Lung (tissue), 12 donors: ENCODE results near the gene FASN. TPM values are rescaled to one million over a fixed set of nuclear protein-coding genes. Genes with fewer than 3 reads are reported as not detected.

Experiments used
- ATAC-seq: fragments of 200-7000 bp; cut with Tn5 transposase; one replicate; pipeline ENCODE4 v1.9.1; 2020; ENCODE audit warnings: moderate number of reproducible peaks; ENCODE audit not compliant: insufficient read depth, low FRiP score
- DNase-seq, 3 donors: peaks; one replicate each; pipeline ENCODE4 v3.0.0-alpha.2; 2013 to 2017
- H3K27ac ChIP-seq, 2 donors: one replicate each; pipeline ENCODE4 v1.5.1; 2013; ENCODE audit warnings: mild to moderate bottlenecking in 2 of 2, moderate library complexity in 2 of 2, control low read depth in 1 of 2, inconsistent platforms in 1 of 2, low read depth in 1 of 2, low read length in 1 of 2
- H3K27me3 ChIP-seq, 3 donors: one replicate each; pipeline ENCODE4 v1.5.1; 2013; ENCODE audit warnings: low read length in 2 of 3; ENCODE audit not compliant: control insufficient read depth in 3 of 3, insufficient read depth in 3 of 3
- H3K36me3 ChIP-seq, 4 donors: one replicate each; pipeline ENCODE4 v1.5.1; 2013; ENCODE audit warnings: low read length in 4 of 4, mild to moderate bottlenecking in 1 of 4, moderate library complexity in 1 of 4; ENCODE audit not compliant: control insufficient read depth in 4 of 4, insufficient read depth in 4 of 4
- H3K4me1 ChIP-seq, 5 donors: one replicate each; pipeline ENCODE4 v1.5.1; 2013; ENCODE audit warnings: low read length in 5 of 5, mild to moderate bottlenecking in 2 of 5, moderate library complexity in 1 of 5; ENCODE audit not compliant: control insufficient read depth in 5 of 5, insufficient read depth in 5 of 5
- H3K4me3 ChIP-seq: one replicate; pipeline ENCODE4 v1.5.1; 2013; ENCODE audit warnings: mild to moderate bottlenecking, control low read depth, moderate library complexity
- H3K9ac ChIP-seq, 2 donors: one replicate each; pipeline ENCODE4 v1.5.1; 2013; ENCODE audit warnings: low read length in 2 of 2, control low read depth in 1 of 2; ENCODE audit not compliant: insufficient read depth in 1 of 2
- H3K9me3 ChIP-seq, 4 donors: one replicate each; pipeline ENCODE4 v1.5.1; 2013; ENCODE audit warnings: low read length in 3 of 4, mild to moderate bottlenecking in 1 of 4, moderate library complexity in 1 of 4; ENCODE audit not compliant: control insufficient read depth in 4 of 4, insufficient read depth in 3 of 4
- WGBS, 2 donors: extraction: QIAGEN DNeasy Blood & Tissue Kit; methylation state at CpG; one replicate each; pipeline ENCODE4 v1.1.7; 2013; 5-methylcytosine and 5-hydroxymethylcytosine counted together
- polyA plus RNA-seq, 2 donors: library from polyadenylated mRNA; stranded (reverse); fragments of 200-250 nt; gene quantifications; one replicate each; pipeline ENCODE4 v1.2.1, GENCODE V29; 2013
- total RNA-seq, 2 donors: library from RNA; depleted of rRNA in 1 of 2; stranded (reverse); fragments of >200 nt in 1 of 2; gene quantifications; one replicate each; pipeline ENCODE4 v1.2.1, GENCODE V29; 2014 to 2021
- TF ChIP-seq, protein P1 (sequence below): IDR thresholded peaks from 2 replicates; pipeline ENCODE4 v1.5.1; 2012; ENCODE audit warnings: mild to moderate bottlenecking; ENCODE audit errors: control extremely low read depth, extremely low read depth
- donor health status: control.
- donor health status: control.
- donor health status: Bipolar disorder and iron deficiency.
- donor health status: healthy.
- donor health status: DM: yes; HTN: yes; CAD: no.

Gene FASN
- total and polyA plus RNA-seq, 4 donors = 46.2 to 604 (median 212) TPM

DNA sequence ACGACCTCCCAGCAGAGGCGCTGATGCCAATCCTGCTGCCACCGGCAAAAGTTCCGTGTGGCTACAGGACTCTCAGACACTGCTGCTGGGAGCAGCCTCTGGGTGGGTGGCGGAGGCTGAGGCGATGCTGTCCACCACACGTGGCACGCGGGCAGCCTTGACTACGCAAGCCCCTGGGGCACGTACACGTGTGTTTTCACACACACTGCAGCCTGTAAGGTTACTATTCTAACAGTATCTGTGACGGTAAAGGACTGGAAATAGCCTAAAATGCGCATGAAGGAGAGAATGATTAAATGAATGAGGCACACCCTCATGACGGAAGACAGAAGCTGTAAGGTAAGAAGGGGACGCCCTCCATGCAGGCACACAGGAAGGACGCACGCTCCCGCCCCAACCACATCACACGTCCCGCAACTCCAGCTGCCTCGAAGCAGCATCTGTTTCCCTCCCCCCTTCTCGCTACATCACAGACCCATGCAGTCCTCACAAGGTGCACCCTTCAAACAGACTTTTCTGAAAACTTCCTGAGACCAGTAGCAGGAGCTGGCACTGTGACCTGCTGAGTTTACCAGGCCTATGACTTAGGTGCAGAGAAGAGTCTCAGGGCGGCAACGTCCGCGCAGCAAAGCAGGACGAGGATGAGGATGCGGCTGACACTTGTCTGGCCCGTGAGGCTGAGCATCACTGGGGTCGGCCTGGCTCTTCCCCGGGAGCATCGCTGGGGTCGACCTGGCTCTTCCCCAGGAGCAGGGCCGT lies 28.7 kb upstream of the FASN start:
- H3K27ac ChIP-seq = no peak overlapping the region
- peaks cover 0 to 18% (median 5%) of the 10 kb centered on the region in 4 donors for H3K36me3 ChIP-seq
- DNase-seq = no peak
- H3K4me3 ChIP-seq = no peak overlapping the region
- H3K27me3 ChIP-seq = no peaks in the 10 kb centered on the region
- H3K9ac ChIP-seq = no peak overlapping the region
- TF ChIP-seq, protein P1, sequence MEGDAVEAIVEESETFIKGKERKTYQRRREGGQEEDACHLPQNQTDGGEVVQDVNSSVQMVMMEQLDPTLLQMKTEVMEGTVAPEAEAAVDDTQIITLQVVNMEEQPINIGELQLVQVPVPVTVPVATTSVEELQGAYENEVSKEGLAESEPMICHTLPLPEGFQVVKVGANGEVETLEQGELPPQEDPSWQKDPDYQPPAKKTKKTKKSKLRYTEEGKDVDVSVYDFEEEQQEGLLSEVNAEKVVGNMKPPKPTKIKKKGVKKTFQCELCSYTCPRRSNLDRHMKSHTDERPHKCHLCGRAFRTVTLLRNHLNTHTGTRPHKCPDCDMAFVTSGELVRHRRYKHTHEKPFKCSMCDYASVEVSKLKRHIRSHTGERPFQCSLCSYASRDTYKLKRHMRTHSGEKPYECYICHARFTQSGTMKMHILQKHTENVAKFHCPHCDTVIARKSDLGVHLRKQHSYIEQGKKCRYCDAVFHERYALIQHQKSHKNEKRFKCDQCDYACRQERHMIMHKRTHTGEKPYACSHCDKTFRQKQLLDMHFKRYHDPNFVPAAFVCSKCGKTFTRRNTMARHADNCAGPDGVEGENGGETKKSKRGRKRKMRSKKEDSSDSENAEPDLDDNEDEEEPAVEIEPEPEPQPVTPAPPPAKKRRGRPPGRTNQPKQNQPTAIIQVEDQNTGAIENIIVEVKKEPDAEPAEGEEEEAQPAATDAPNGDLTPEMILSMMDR = no peak
- H3K4me1 ChIP-seq = no peaks in the 10 kb centered on the region
- 83 to 85% methylated on average over 35 of the region's 35 CpGs for WGBS, 2 donors
- H3K9me3 ChIP-seq = no peaks in the 10 kb centered on the region
- ATAC-seq = no peak

DNA sequence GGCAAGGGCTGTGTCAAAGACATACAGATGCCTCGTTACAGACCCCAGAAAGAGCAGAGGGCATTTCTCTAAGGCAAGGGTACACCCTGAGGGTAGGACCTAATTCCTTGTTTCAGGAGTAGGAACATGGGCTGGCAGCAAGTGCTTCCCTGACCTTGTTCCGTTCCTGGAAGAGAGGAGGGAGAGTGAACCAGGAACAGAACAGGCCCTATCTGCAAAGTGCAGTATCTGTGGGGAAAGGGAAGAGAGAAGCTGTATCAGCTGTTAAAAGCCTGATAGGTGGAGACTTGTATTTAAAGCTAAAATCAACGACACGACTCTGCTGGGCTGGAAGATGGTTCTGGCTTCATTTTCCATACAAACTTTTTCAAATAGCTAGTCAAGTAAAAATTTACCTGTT lies 26.1 kb upstream of the FASN start:
- no peak for ATAC-seq
- Histone ChIP-seq H3K4me1 (peaks cover 0 to 12% (median 0%) of the 10 kb centered on the region in 5 donors), H3K36me3 (peaks cover 0 to 22% (median 5%) of the 10 kb centered on the region in 4 donors), H3K9me3 (no peaks in the 10 kb centered on the region), H3K27ac (no peak overlapping the region), H3K9ac (no peak overlapping the region), H3K4me3 (no peak overlapping the region), H3K27me3 (no peaks in the 10 kb centered on the region)
- TF ChIP-seq, protein P1 = no peak
- WGBS, 2 donors = 87 to 97% methylated on average over 4 of the region's 4 CpGs
- DNase-seq = no peak

DNA sequence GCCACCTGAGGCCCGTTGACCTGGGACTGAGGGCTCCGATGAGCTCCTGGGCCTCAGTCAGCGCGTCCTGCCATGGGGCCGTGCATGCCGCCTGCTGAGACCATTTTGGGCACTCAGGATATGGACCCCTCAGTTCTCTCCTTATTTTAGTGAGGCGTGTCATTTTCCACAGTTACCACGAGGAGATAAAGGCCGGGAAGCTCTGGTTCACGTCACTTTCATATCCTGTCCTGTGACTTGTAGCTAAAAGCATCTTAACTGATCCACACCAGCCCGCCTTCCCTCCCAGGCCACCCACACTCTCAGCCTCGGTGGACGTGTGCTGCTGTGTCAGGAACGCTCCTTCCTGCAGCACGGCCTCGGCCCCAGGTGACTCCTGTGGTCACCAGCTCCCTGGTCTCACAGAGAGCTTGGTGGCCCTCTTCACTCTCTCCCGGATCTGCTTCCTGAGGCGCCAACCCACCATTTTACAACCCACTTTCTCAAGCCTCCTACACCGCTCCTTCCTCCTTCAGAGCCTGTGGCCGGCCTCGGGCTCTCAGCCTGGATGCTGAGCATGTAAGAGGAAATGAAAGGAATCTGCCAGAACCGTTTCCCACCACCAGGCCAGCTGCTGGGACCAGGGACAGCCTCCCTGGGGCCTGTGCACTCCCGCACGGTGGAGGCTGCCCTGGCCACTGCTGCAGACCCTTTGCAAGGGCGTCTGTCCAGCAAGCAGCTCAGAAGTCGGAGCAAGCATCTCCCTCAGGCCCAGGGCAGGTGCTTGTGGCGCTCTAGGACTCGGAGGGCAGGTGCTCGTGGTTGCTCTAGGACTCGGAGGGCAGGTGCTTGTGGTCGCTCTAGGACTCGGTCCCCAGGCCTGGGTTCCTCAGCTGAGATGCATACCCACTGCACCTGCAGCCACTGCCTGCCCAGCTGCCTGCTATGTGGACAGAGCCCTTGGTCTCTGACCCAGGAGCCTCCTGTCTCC lies 23.9 kb upstream of the FASN start:
- H3K4me3 ChIP-seq = no peak overlapping the region
- no peak for DNase-seq
- H3K4me1 ChIP-seq = peaks cover 0 to 21% (median 3%) of the 10 kb centered on the region in 5 donors
- WGBS, 2 donors = 84 to 85% methylated on average over 32 of the region's 32 CpGs
- H3K9ac ChIP-seq = no peak overlapping the region
- peaks cover 0 to 9% (median 2%) of the 10 kb centered on the region in 4 donors for H3K36me3 ChIP-seq
- H3K27me3 ChIP-seq = no peaks in the 10 kb centered on the region
- H3K27ac ChIP-seq = no peak overlapping the region
- H3K9me3 ChIP-seq = no peaks in the 10 kb centered on the region
- ATAC-seq = no peak
- TF ChIP-seq, protein P1 = no peak
